Activated T-helper 9 cell treated with anti-CD3 and anti-CD28 coated beads, Interleukin-2, amount 50 U/mL, for 16 hours (primary cell): ENCODE data around the gene ZNF90.
"Not testable (repeated sequence)": the region's sequence is repeated elsewhere in the genome, so short reads cannot be mapped to it uniquely, and the experiment has no call there.

Source experiments
- DNase-seq: peaks from one replicate; pipeline ENCODE4 v3.0.0-alpha.2; 2020; ENCODE audit warnings: low read depth

The ZNF90 gene

GRCh38 chr19:20077791-20078463, at the start of gene ZNF90:
TSS of gene ZNF90 (plus strand) at chr19:20078000. CDS start at chr19:20078133, 133 bp downstream.
- peak; percentile 77 for DNase-seq

- no peak for DNase-seq
Measured at GRCh38 chr19:20028611-20029010, 49.2 kb upstream of the ZNF90 start.

- no peak for DNase-seq
Measured at GRCh38 chr19:20035935-20036334, 41.9 kb upstream of the ZNF90 start.

- DNase-seq, result no peak
Measured at GRCh38 chr19:20038358-20039202, 39.2 kb upstream of the ZNF90 start.

- peak; percentile 89 for DNase-seq
Measured at GRCh38 chr19:20039203-20039723, 38.5 kb upstream of the ZNF90 start, which contains the start of gene ZNF682. TSS of gene ZNF682 (minus strand) at chr19:20039505. CDS start at chr19:20039345, 160 bp downstream.

- no peak for DNase-seq
Measured at GRCh38 chr19:20044663-20045062, 33.1 kb upstream of the ZNF90 start.

- not testable (repeated sequence) for DNase-seq
Measured at GRCh38 chr19:20045742-20046141, 32.1 kb upstream of the ZNF90 start.

- peak; percentile 42 for DNase-seq
Measured at GRCh38 chr19:20051841-20052768, 25.7 kb upstream of the ZNF90 start.

GRCh38 chr19:20058738-20059137, 19.1 kb upstream of the ZNF90 start:
- not testable (repeated sequence) for DNase-seq

- no peak for DNase-seq
Measured at GRCh38 chr19:20060282-20060681, 17.5 kb upstream of the ZNF90 start.

GRCh38 chr19:20066861-20067260, 10.9 kb upstream of the ZNF90 start:
- no peak for DNase-seq

- DNase-seq, result no peak
Measured at GRCh38 chr19:20067943-20068342, 9.9 kb upstream of the ZNF90 start.

GRCh38 chr19:20068559-20068958, 9.2 kb upstream of the ZNF90 start:
- DNase-seq, result not testable (repeated sequence)

GRCh38 chr19:20070691-20071090, 7.1 kb upstream of the ZNF90 start:
- DNase-seq, result no peak

GRCh38 chr19:20072936-20073335, 4.9 kb upstream of the ZNF90 start:
- DNase-seq, result no peak

GRCh38 chr19:20078581-20079031, 806 bp downstream of the ZNF90 start:
- DNase-seq, result no peak

GRCh38 chr19:20079476-20079875, 1.7 kb downstream of the ZNF90 start:
- no peak for DNase-seq

GRCh38 chr19:20080656-20081055, 2.9 kb downstream of the ZNF90 start:
- no peak for DNase-seq

- not testable (repeated sequence) for DNase-seq
Measured at GRCh38 chr19:20082232-20082833, 4.5 kb downstream of the ZNF90 start.

- not testable (repeated sequence) for DNase-seq
Measured at GRCh38 chr19:20082876-20083275, 5.1 kb downstream of the ZNF90 start.

GRCh38 chr19:20102097-20102496, 24.3 kb downstream of the ZNF90 start:
- no peak for DNase-seq
